NCI-H2107 treated with DMSO at 0.1 percent for 48 hours (cell line): Measurements from ENCODE around the gene HBD.
"Not testable (repeated sequence)": the region's sequence is repeated elsewhere in the genome, so short reads cannot be mapped to it uniquely, and the experiment has no call there.

ENCODE experiments used
- DNase-seq: peaks from one replicate; lab custom pipeline; 2025; ENCODE audit not compliant: unreplicated experiment; lab: John Stamatoyannopoulos, UW

HBD gene

GRCh38 chr11:5234381-5234834, at the start of gene HBD:
TSS of gene HBD (minus strand) at chr11:5234483. CDS start at chr11:5234433, 50 bp downstream.
- no peak for DNase-seq

- DNase-seq: no peak
Observed at GRCh38 chr11:5283882-5284281, 49.6 kb upstream of the HBD start.

GRCh38 chr11:5283086-5283485, 48.8 kb upstream of the HBD start:
- no peak for DNase-seq

GRCh38 chr11:5282628-5283027, 48.3 kb upstream of the HBD start:
- DNase-seq: no peak

GRCh38 chr11:5281596-5281995, 47.3 kb upstream of the HBD start:
- no peak for DNase-seq

- DNase-seq: no peak
Observed at GRCh38 chr11:5280582-5281102, 46.4 kb upstream of the HBD start.

- no peak for DNase-seq
Observed at GRCh38 chr11:5279471-5280090, 45.3 kb upstream of the HBD start.

GRCh38 chr11:5277807-5278382, 43.6 kb upstream of the HBD start:
- no peak for DNase-seq

- no peak for DNase-seq
Observed at GRCh38 chr11:5276697-5277096, 42.4 kb upstream of the HBD start.

- DNase-seq: no peak
Observed at GRCh38 chr11:5275369-5276110, 41.3 kb upstream of the HBD start.

- no peak for DNase-seq
Observed at GRCh38 chr11:5274395-5274794, 40.1 kb upstream of the HBD start.

GRCh38 chr11:5272395-5273017, 38.2 kb upstream of the HBD start:
- DNase-seq: no peak

GRCh38 chr11:5269715-5270147, 35.4 kb upstream of the HBD start, which contains the start of gene HBE1:
TSS of gene HBE1 (minus strand) at chr11:5269945. CDS start at chr11:5269890, 55 bp downstream.
- no peak for DNase-seq

GRCh38 chr11:5267033-5267563, 32.8 kb upstream of the HBD start:
- DNase-seq: no peak

GRCh38 chr11:5266609-5267008, 32.3 kb upstream of the HBD start:
- DNase-seq: no peak

- DNase-seq: no peak
Observed at GRCh38 chr11:5265832-5266231, 31.5 kb upstream of the HBD start.

- DNase-seq: no peak
Observed at GRCh38 chr11:5258543-5259262, 24.4 kb upstream of the HBD start.

- no peak for DNase-seq
Observed at GRCh38 chr11:5257296-5257695, 23.0 kb upstream of the HBD start.

GRCh38 chr11:5254646-5255413, 20.5 kb upstream of the HBD start, which contains the start of gene HBG2:
TSS of gene HBG2 (minus strand) at chr11:5254781. CDS start at chr11:5254728, 53 bp downstream.
- not testable (repeated sequence) for DNase-seq

GRCh38 chr11:5254023-5254422, 19.7 kb upstream of the HBD start:
- DNase-seq: not testable (repeated sequence)
